Muscle layer of colon (tissue), 2 donors: ENCODE results near the gene KCNIP3.

Source experiments
- H3K27ac ChIP-seq: one replicate; pipeline ENCODE4 v1.7.0; 2013; ENCODE audit warnings: low read depth, mild to moderate bottlenecking, low read length, moderate library complexity
- H3K27me3 ChIP-seq, 2 donors: one replicate each; pipeline ENCODE4 v1.7.0; 2013; ENCODE audit warnings: low read length in 2 of 2, mild to moderate bottlenecking in 2 of 2; ENCODE audit not compliant: insufficient read depth in 2 of 2, control insufficient read depth in 1 of 2
- H3K36me3 ChIP-seq: one replicate; pipeline ENCODE4 v1.7.0; 2013; ENCODE audit warnings: mild to moderate bottlenecking, low read length; ENCODE audit not compliant: insufficient read depth
- H3K4me1 ChIP-seq: one replicate; pipeline ENCODE4 v1.7.0; 2013; ENCODE audit warnings: mild to moderate bottlenecking, low read length; ENCODE audit not compliant: insufficient read depth
- H3K4me3 ChIP-seq, 2 donors: one replicate each; pipeline ENCODE4 v1.7.0; 2013; ENCODE audit warnings: low read length in 2 of 2, low read depth in 1 of 2, mild to moderate bottlenecking in 1 of 2, moderate library complexity in 1 of 2
- H3K9ac ChIP-seq: one replicate; pipeline ENCODE4 v1.7.0; 2013; ENCODE audit warnings: low read length
- H3K9me3 ChIP-seq: one replicate; pipeline ENCODE4 v1.7.0; 2013; ENCODE audit warnings: mild to moderate bottlenecking, low read length
- donor health status: abdominal sarcoma.
- donor health status: Adenocarcinoma of cecum.

KCNIP3 gene

DNA sequence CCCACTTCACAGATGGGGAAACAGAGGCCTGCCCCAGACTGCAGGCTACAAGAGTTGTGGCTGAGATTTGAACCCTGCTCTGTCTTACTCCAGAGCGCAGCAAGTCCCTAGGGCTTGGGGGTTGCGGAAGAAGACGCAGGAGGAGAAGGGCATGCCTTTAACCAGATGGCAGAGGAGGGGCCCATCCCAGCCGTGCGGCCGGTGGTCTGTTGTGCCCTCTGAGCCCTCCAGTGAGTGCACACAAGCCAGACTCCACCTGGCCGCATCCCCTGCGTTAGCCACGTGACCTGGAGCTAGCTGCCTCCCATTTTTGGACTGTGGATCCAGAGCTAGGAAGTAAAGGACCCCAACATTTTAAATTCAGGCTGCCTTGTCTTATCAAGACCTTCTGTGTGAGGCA lies 2.8 kb downstream of the KCNIP3 start:
- H3K4me3 ChIP-seq = no peak overlapping the region
- no peak overlapping the region for H3K9ac ChIP-seq
- H3K4me1 ChIP-seq = no peaks in the 10 kb centered on the region
- H3K27me3 ChIP-seq = peaks cover 0 to 12% of the 10 kb centered on the region in 2 donors
- no peaks in the 10 kb centered on the region for H3K9me3 ChIP-seq
- no peaks in the 10 kb centered on the region for H3K36me3 ChIP-seq
- no peak overlapping the region for H3K27ac ChIP-seq

DNA sequence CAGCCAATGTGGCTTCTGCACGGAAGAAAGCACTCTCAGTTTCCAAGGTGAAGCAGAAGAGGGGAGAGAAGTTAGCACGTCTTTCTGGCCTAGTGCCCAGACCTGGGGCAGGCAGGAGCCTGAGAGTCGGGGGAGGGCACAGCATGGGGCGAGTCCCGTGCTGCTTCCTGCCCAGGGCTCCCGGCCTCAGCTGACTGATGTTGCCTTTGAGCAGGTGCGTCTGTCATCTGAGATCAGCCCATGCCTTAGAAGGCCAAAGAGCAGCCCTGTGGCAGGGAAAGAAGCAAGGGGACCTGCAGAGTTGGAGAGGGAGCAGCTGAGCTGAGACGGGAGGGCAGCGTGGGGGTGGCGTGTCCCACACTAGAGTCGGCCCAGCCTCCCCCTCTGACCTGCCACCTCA lies 3.3 kb downstream of the KCNIP3 start:
- Histone ChIP-seq H3K4me3 (no peak overlapping the region), H3K36me3 (no peaks in the 10 kb centered on the region), H3K27ac (no peak overlapping the region), H3K9ac (no peak overlapping the region), H3K27me3 (peaks cover 0 to 12% of the 10 kb centered on the region in 2 donors), H3K9me3 (no peaks in the 10 kb centered on the region), H3K4me1 (no peaks in the 10 kb centered on the region)

DNA sequence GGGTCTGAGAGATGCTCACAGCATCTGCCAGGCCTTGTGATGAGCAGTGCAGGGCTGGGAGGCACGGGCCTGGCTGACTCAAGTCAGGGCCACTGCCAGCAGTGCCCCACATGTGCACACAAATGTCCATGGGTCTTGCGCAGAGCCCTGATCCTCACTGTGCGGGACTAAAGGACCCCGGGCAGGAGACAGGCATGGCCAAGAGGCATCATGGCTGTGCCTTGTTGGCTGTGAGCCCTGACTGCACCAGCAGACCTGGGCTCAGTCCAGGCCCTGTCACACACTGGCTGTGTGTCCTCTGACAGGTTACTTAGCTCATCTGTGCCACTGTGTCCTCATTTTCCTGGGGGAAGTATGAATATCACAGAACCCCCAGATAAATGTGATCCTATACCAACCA lies 4.0 kb downstream of the KCNIP3 start:
- Histone ChIP-seq H3K9me3 (no peaks in the 10 kb centered on the region), H3K36me3 (no peaks in the 10 kb centered on the region), H3K9ac (no peak overlapping the region), H3K4me1 (no peaks in the 10 kb centered on the region), H3K27me3 (peaks cover 0 to 12% of the 10 kb centered on the region in 2 donors), H3K27ac (no peak overlapping the region), H3K4me3 (no peak overlapping the region)

DNA sequence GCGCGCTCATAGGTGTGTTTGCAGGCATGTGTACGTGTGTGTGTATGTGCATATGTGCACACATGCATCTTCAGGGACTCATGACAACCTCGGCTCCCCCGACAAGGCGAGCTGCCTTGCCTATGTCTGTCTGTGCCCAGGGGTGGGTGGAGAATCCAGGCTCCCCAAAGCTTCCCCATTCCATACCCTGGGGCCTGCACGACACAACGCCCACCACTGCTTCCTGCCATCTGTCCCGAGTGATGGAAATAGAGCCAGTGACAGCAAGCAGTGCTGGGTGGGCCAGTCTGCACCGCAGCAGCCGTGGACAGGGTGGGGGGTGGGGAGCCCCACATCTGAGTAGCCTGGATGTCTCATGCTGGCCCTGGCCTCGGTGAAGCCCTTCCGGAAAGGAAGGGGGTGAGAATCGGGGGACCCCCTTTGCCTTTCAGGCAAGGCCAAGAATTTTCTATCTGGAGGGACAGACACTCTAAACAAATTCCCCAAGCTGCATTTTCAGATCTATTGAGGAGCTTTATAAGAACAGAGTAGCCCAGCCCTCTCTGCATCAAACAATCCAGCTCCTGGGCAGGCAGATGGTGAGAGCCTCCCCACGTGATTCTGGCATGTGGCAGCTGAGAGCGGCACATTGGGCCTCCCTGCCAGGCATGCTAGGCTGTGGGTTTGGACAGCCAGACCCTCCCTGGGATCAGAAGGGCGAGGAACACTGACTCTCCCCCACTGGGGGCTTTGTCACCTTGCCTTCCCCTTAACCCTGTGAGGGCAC lies 4.9 kb downstream of the KCNIP3 start:
- no peaks in the 10 kb centered on the region for H3K4me1 ChIP-seq
- H3K4me3 ChIP-seq = no peak overlapping the region
- no peak overlapping the region for H3K9ac ChIP-seq
- H3K9me3 ChIP-seq = no peaks in the 10 kb centered on the region
- no peak overlapping the region for H3K27ac ChIP-seq
- no peaks in the 10 kb centered on the region for H3K36me3 ChIP-seq
- H3K27me3 ChIP-seq = peaks cover 0 to 12% of the 10 kb centered on the region in 2 donors

DNA sequence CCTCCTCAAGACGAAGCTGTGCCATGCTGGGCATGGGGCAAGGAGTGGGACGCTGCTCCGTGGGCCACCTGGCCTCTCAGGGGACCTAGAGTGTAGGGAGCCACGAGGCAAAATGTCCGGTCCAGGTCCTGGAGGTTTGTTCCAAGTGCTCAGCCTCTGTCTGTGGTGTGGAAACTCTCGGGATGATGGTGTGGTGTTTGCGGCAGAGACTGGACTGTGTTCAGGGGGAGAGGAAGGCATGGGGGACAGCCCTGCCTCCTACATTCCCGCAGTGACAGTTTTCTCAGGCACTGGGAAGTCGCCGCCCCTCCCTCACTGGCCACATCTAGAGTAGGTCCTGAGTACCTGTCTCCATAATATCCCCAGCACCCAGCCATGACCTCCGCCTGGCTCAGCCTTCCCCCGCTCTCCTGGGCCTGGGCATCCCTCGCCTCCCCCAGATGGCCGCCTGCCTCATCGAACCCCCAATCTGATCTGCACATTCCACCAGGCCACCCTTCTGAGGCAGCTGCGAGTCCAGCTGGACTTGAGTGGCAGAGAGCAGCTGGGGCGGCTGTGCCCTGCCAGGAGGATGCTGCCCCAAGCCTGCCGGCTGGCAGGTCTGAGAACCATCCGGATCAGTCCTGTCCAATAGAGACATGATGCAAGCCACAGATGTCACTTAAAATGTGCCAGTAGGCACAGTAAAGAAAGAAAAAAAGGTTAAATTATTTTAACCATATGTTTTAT lies 6.2 kb downstream of the KCNIP3 start:
- Histone ChIP-seq H3K9me3 (no peaks in the 10 kb centered on the region), H3K36me3 (no peaks in the 10 kb centered on the region), H3K27me3 (peaks cover 0 to 12% of the 10 kb centered on the region in 2 donors), H3K27ac (no peak overlapping the region), H3K9ac (no peak overlapping the region), H3K4me1 (no peaks in the 10 kb centered on the region), H3K4me3 (no peak overlapping the region)

DNA sequence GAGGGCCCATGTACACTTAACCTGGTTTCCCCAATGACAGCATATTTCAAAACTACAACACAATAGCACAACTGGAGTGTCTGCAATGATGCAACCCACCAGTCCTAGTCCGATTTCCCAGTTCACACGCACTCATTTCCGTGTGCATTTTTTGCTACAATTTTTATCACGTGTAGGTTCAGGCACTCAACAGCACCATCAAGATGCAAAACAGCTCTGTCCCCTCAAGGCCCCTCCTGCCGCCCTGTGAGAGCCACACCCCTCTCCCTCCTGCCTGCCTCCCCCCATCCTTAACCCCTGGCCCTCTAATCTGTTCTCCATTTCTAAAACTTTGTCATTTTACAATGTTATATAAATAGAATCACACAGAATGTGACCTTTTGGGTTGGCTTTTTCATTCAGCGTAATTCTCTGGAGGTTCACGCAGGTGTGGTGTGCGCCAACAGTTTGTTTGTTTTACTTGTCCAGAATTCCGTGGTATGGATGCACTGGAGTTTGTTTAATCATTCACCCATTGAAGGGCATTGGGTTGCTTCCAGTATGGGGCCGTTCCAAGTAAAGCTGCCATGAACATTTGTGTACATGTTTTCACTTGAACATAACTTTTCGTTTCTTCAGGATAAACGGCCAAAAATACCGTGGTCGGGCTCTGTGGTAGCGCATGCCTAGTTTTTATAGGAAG lies 8.4 kb downstream of the KCNIP3 start:
- no peaks in the 10 kb centered on the region for H3K36me3 ChIP-seq

DNA sequence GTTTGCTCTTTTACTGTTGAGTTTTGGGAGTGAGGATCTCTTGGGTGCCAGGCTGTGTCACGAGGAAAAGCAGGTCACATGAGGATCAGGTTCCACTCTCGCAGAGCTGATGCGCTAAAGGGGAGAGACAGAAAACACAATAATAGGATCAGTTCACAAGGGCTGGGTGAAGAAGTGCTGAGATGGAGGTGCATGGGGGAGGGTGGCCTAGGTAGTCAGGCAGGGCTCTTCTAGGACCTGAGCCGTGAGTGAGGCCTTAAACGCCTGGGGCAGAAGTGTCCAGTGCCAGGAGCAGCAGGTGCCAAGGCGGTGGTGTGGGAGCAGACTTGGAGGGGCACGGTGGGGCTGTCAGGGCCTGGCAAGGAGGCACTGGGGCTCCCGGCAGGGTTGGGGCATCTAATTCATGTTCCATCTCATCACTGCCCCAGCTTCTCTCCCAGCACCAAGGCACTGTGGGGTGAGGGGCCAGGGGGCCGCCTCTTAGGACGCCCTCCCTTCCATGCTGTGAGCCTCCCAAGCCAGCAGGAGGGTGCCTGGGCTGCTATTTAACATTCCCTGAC lies 9.3 kb downstream of the KCNIP3 start:
- Histone ChIP-seq H3K4me1 (no peaks in the 10 kb centered on the region), H3K36me3 (no peaks in the 10 kb centered on the region), H3K4me3 (no peak overlapping the region), H3K27ac (no peak overlapping the region), H3K27me3 (peaks cover 0 to 6% of the 10 kb centered on the region in 2 donors), H3K9ac (no peak overlapping the region), H3K9me3 (no peaks in the 10 kb centered on the region)

More for the DNA sequence above, 8.4 kb downstream of the KCNIP3 start:
- Histone ChIP-seq H3K9me3 (no peaks in the 10 kb centered on the region), H3K9ac (no peak overlapping the region), H3K27ac (no peak overlapping the region), H3K4me3 (no peak overlapping the region), H3K27me3 (peaks cover 0 to 12% of the 10 kb centered on the region in 2 donors), H3K4me1 (no peaks in the 10 kb centered on the region)

DNA sequence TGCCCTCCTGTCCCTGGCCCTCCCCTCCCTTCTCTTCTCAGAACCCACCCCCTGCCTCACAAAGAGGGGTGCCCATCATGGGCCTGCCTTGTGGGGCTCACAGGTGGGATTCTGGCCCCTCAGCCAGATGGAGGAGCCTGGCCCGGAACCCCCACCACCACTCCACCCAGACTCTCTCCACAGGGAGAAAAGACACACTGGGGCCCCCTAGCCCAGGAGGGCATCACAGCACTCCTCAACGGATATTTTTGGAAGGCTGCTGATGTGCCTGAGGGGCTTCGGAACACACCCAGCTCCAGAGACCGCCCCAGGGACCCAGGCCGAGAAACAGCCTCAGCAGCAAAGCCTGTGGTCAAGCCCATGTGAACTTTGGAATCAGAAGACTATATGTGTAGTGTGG lies 9.9 kb downstream of the KCNIP3 start:
- H3K36me3 ChIP-seq = no peaks in the 10 kb centered on the region
- no peaks in the 10 kb centered on the region for H3K4me1 ChIP-seq
- no peaks in the 10 kb centered on the region for H3K9me3 ChIP-seq
- H3K27ac ChIP-seq = no peak overlapping the region
- no peak overlapping the region for H3K4me3 ChIP-seq
- H3K9ac ChIP-seq = no peak overlapping the region
- H3K27me3 ChIP-seq = peaks cover 0 to 5% of the 10 kb centered on the region in 2 donors

DNA sequence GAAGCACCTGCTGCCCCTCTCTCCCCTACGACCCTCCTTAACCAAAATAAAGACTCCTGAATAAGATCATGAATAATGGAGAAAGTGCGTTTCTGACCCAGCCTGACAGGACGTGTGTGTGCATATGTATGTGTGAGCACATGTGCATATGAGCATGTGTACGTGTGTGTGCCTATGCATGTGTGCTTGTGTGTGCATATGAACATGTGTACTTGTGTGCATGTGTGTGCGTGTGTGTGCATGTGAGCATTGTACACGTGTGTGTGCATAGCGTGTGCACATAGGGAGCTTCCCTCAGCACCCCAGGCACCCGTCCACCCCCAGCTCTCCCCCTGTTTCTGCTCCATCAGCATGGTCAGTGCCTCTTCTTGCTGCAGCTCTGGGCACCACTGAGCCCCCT lies 10.7 kb downstream of the KCNIP3 start:
- Histone ChIP-seq H3K4me3 (no peak overlapping the region), H3K27me3 (peaks cover 0 to 2% of the 10 kb centered on the region in 2 donors), H3K9me3 (no peaks in the 10 kb centered on the region), H3K9ac (no peak overlapping the region), H3K4me1 (no peaks in the 10 kb centered on the region), H3K27ac (no peak overlapping the region), H3K36me3 (no peaks in the 10 kb centered on the region)

DNA sequence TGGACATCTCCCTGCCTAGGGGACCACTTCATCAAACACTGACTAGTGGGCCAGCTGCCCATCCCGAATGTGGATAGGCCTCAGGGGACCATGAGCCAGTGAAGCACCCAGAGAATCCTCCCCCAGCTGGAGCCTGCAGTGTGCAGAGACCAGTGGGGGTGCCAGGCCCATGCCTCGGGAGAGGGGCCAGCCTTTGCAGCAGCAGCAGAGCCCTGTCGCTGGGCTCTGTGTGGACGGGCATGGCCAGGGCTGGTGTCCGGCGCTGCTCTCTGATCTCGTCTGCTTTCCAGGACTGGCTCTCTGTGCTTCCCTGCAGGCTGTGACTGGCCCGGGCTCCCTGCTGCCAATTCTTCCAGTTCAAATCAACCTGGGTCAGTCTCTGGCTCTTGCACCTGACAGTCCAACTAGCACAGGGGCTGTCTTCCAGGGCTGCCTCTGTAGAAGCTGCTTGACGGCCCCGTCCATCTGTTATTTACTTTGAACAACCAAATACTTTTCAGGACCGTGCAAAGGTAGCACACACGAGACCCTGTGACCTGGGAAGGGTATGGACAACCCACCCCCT lies 11.4 kb downstream of the KCNIP3 start:
- no peaks in the 10 kb centered on the region for H3K4me1 ChIP-seq
- no peaks in the 10 kb centered on the region for H3K27me3 ChIP-seq
- H3K9me3 ChIP-seq = no peaks in the 10 kb centered on the region
- H3K36me3 ChIP-seq = no peaks in the 10 kb centered on the region
- no peak overlapping the region for H3K27ac ChIP-seq
- H3K4me3 ChIP-seq = no peak overlapping the region
- H3K9ac ChIP-seq = no peak overlapping the region

DNA sequence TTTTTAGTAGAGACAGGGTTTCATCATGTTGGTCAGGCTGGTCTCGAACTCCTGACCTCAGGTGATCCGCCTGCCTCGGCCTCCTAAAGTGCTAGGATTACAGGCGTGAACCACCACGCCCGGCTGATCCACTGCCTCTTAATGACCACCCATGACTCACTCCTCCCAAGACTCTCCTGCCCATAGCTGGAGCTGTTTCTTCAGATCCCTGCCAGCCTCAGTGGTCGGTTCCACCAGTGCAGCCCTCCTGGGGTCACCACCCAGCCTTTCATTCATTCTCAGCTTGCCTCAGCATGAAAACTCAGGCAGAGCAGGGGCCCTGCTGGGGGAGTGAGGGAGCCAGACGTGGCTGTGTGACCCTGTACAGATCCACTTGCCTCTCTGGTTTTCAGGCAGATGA lies 12.5 kb downstream of the KCNIP3 start:
- H3K4me3 ChIP-seq = no peak overlapping the region
- H3K9ac ChIP-seq = no peak overlapping the region
- H3K27me3 ChIP-seq = no peaks in the 10 kb centered on the region
- H3K36me3 ChIP-seq = no peaks in the 10 kb centered on the region
- no peaks in the 10 kb centered on the region for H3K4me1 ChIP-seq
- H3K9me3 ChIP-seq = no peaks in the 10 kb centered on the region
- H3K27ac ChIP-seq = no peak overlapping the region
